Cerebellar nuclear complex (tissue), 1 donor: ENCODE results near the gene CT47C1.
"Not testable (repeated sequence)": the region's sequence is repeated elsewhere in the genome, so short reads cannot be mapped to it uniquely, and the experiment has no call there.

Source experiments
- DNase-seq, 2 experiments: peaks; one replicate each; lab custom pipeline; 2025; lab: John Stamatoyannopoulos, UW

CT47C1 gene

GRCh38 chrX:119072744-119073143, at the start of gene CT47C1:
Gene CT47C1, plus strand, starts transcription at chrX:119072993. Its CDS starts 233 bp downstream, at chrX:119073226.
- no peak for DNase-seq

GRCh38 chrX:119025900-119026299, 46.9 kb upstream of the CT47C1 start:
- no peak for DNase-seq

GRCh38 chrX:119026344-119026743, 46.4 kb upstream of the CT47C1 start:
- not testable (repeated sequence) for DNase-seq

GRCh38 chrX:119027960-119028732, 44.6 kb upstream of the CT47C1 start:
- DNase-seq: not testable (repeated sequence)

GRCh38 chrX:119028733-119029330, 44.0 kb upstream of the CT47C1 start:
- DNase-seq: no peak

- DNase-seq: not testable (repeated sequence)
Measured at GRCh38 chrX:119029656-119030055, 43.1 kb upstream of the CT47C1 start.

- DNase-seq: no peak
Measured at GRCh38 chrX:119030990-119031389, 41.8 kb upstream of the CT47C1 start.

- no peak for DNase-seq
Measured at GRCh38 chrX:119036107-119037029, 36.4 kb upstream of the CT47C1 start.

- DNase-seq: no peak
Measured at GRCh38 chrX:119040432-119040831, 32.4 kb upstream of the CT47C1 start.

- no peak for DNase-seq
Measured at GRCh38 chrX:119041175-119041574, 31.6 kb upstream of the CT47C1 start.

GRCh38 chrX:119042040-119042439, 30.8 kb upstream of the CT47C1 start:
- no peak for DNase-seq

- no peak for DNase-seq
Measured at GRCh38 chrX:119042996-119043395, 29.8 kb upstream of the CT47C1 start.

GRCh38 chrX:119045884-119046283, 26.9 kb upstream of the CT47C1 start:
- DNase-seq: no peak

- no peak for DNase-seq
Measured at GRCh38 chrX:119055687-119056086, 17.1 kb upstream of the CT47C1 start.

GRCh38 chrX:119062750-119063374, 9.9 kb upstream of the CT47C1 start:
- DNase-seq: no peak

- no peak for DNase-seq
Measured at GRCh38 chrX:119063428-119063827, 9.4 kb upstream of the CT47C1 start.

- DNase-seq: peak in 1 of 2 experiments; percentile 5
Measured at GRCh38 chrX:119067023-119067739, 5.6 kb upstream of the CT47C1 start.

- no peak for DNase-seq
Measured at GRCh38 chrX:119069128-119069527, 3.7 kb upstream of the CT47C1 start.

- DNase-seq: no peak
Measured at GRCh38 chrX:119069762-119070161, 3.0 kb upstream of the CT47C1 start.

- DNase-seq: no peak
Measured at GRCh38 chrX:119071381-119071780, 1.4 kb upstream of the CT47C1 start.

GRCh38 chrX:119073200-119073905, 560 bp downstream of the CT47C1 start:
- DNase-seq: no peak
